RWPE2 (cell line): ENCODE measurements around the gene C2CD3.

Experiments
- ATAC-seq: fragments of 200-7000 bp; cut with Tn5 transposase; 3 replicates; pipeline ENCODE4 v1.9.1; 2021; ENCODE audit warnings: low read depth
- DNase-seq: peaks from one replicate; pipeline ENCODE4 v3.0.0-alpha.2; 2020; ENCODE audit warnings: low spot score
- H3K27ac ChIP-seq: fragments of 450-650 bp; 2 replicates; pipeline ENCODE4 v1.5.1; 2017; ENCODE audit warnings: mild to moderate bottlenecking; ENCODE audit not compliant: poor library complexity, severe bottlenecking
- H3K27me3 ChIP-seq: fragments of 250-450 bp; sonication (Bioruptor Pico); 2 replicates; pipeline ENCODE4 v1.5.1; 2021; ENCODE audit warnings: mild to moderate bottlenecking, moderate library complexity; ENCODE audit not compliant: insufficient read depth, poor library complexity, severe bottlenecking
- H3K36me3 ChIP-seq: fragments of 250-450 bp; sonication (Bioruptor Pico); 2 replicates; pipeline ENCODE4 v1.5.1; 2020; ENCODE audit warnings: low read depth, mild to moderate bottlenecking, moderate library complexity
- H3K4me1 ChIP-seq: fragments of 250-450 bp; sonication (Bioruptor Pico); 2 replicates; pipeline ENCODE4 v1.5.1; 2021; ENCODE audit warnings: mild to moderate bottlenecking, moderate library complexity; ENCODE audit not compliant: insufficient read depth, poor library complexity, severe bottlenecking
- H3K4me3 ChIP-seq: fragments of 250-450 bp; sonication (Bioruptor Pico); 2 replicates; pipeline ENCODE4 v1.5.1; 2021; ENCODE audit warnings: mild to moderate bottlenecking, moderate library complexity; ENCODE audit not compliant: severe bottlenecking
- H3K9me3 ChIP-seq: fragments of 250-450 bp; sonication (Bioruptor Pico); 2 replicates; pipeline ENCODE4 v1.5.1; 2021; ENCODE audit warnings: mild to moderate bottlenecking, moderate library complexity; ENCODE audit not compliant: severe bottlenecking
- TF ChIP-seq, protein P1 (sequence below): fragments of 450-650 bp; IDR thresholded peaks from one replicate; pipeline ENCODE4 v1.5.1; 2017; ENCODE audit warnings: mild to moderate bottlenecking, moderate library complexity; ENCODE audit not compliant: poor library complexity, severe bottlenecking

C2CD3 gene

DNA sequence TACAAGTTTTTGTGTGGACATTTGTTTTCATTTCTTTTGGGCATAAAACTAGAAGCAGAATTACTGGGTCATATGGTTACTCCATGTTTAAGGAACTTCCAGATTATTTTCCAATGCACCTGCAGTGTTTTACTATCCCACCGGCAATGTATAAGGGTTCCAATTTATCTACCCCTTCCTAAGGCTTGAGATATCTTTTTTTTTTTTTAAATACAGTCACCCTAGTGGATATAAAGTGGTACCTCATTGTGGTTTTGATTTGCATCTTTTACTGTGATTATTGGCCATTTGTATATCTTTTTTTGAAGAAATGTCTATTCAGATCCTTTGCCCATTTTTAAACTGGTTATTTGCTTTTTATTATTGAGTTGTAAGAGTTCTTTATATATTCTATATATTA, 127.4 kb downstream of the C2CD3 start:
- TF ChIP-seq, protein P1, sequence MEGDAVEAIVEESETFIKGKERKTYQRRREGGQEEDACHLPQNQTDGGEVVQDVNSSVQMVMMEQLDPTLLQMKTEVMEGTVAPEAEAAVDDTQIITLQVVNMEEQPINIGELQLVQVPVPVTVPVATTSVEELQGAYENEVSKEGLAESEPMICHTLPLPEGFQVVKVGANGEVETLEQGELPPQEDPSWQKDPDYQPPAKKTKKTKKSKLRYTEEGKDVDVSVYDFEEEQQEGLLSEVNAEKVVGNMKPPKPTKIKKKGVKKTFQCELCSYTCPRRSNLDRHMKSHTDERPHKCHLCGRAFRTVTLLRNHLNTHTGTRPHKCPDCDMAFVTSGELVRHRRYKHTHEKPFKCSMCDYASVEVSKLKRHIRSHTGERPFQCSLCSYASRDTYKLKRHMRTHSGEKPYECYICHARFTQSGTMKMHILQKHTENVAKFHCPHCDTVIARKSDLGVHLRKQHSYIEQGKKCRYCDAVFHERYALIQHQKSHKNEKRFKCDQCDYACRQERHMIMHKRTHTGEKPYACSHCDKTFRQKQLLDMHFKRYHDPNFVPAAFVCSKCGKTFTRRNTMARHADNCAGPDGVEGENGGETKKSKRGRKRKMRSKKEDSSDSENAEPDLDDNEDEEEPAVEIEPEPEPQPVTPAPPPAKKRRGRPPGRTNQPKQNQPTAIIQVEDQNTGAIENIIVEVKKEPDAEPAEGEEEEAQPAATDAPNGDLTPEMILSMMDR: no peak
- Histone ChIP-seq H3K4me1 (no peaks in the 10 kb centered on the region), H3K27ac (no peak overlapping the region), H3K9me3 (no peaks in the 10 kb centered on the region), H3K36me3 (peaks cover 26% of the 10 kb centered on the region), H3K4me3 (no peak overlapping the region), H3K27me3 (no peaks in the 10 kb centered on the region)
- ATAC-seq: no peak
- no peak for DNase-seq

DNA sequence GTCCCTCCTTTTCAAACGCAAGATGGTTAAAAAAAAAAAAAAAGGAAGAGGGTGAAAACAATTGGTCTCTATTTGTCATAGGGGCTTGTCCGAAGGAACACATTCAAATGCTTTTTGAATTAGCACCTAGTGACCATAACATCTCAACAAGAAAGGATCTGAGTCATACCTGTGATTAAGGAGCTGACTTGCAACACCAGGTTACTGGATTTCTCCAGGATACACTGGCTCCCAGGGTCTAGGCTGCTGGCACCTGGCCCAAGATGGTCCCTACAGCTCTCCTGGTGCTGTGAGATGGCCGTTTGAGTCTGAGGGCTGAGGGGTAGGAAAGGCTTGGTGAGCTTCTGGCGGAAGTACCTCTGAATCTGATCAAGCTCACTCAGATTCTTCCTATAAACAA, 133.5 kb downstream of the C2CD3 start:
- H3K36me3 ChIP-seq: peaks cover 32% of the 10 kb centered on the region

DNA sequence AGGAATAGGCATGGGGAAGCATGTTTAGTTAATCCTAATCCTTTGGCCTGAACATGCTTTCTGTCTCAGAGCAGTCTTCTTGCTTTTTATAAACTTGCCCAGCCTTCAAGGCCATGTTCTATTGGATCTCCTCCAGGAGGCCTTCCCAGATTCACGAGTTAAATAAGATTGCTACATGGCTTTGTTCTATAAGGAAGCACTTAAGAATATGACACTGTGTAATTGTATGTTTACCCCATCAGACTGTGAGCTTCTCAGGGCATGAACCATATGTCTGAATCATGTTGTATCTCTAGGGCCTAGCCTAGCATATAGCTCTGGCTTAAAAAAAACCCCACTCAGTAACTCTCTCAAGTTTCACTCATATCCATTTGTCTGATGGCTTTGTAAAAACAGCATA, 135.5 kb downstream of the C2CD3 start:
- no peak overlapping the region for H3K27ac ChIP-seq
- H3K4me3 ChIP-seq: no peak overlapping the region
- TF ChIP-seq, protein P1: no peak
- H3K9me3 ChIP-seq: no peaks in the 10 kb centered on the region
- H3K4me1 ChIP-seq: peaks cover 6% of the 10 kb centered on the region
- ATAC-seq (no peak), DNase-seq (no peak)
- peaks cover 32% of the 10 kb centered on the region for H3K36me3 ChIP-seq
- no peaks in the 10 kb centered on the region for H3K27me3 ChIP-seq

More for the DNA sequence above, 133.5 kb downstream of the C2CD3 start:
- DNase-seq (no peak), ATAC-seq (peak; percentile 93)
- TF ChIP-seq, protein P1: no peak
- H3K4me3 ChIP-seq: no peak overlapping the region
- H3K9me3 ChIP-seq: no peaks in the 10 kb centered on the region
- peaks cover 6% of the 10 kb centered on the region for H3K4me1 ChIP-seq
- no peaks in the 10 kb centered on the region for H3K27me3 ChIP-seq
- H3K27ac ChIP-seq: peak overlapping the region; percentile 4

DNA sequence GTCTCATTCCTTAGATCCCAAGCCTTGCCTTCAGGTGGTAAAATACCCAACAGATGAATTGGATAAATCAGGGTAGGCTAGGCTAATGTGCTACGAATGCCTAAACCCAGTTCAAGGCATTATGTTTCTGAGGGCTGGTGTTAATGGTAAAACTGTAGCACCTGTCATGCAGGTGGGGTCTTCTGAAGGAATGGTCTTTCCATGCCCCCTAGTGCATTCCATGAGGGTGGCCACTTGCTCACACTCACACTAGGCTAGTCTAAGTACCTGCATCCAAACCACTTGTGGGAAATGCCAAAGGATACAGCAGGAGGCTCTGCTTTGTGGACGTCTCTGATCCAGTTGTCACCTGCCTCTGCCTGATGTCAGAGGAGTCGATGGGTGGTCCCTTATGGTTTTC, 137.8 kb downstream of the C2CD3 start:
- ATAC-seq: no peak
- H3K36me3 ChIP-seq: peaks cover 20% of the 10 kb centered on the region
- H3K27ac ChIP-seq: no peak overlapping the region
- peaks cover 6% of the 10 kb centered on the region for H3K4me1 ChIP-seq
- no peak for DNase-seq
- no peaks in the 10 kb centered on the region for H3K27me3 ChIP-seq
- no peaks in the 10 kb centered on the region for H3K9me3 ChIP-seq
- TF ChIP-seq, protein P1: no peak
- no peak overlapping the region for H3K4me3 ChIP-seq

DNA sequence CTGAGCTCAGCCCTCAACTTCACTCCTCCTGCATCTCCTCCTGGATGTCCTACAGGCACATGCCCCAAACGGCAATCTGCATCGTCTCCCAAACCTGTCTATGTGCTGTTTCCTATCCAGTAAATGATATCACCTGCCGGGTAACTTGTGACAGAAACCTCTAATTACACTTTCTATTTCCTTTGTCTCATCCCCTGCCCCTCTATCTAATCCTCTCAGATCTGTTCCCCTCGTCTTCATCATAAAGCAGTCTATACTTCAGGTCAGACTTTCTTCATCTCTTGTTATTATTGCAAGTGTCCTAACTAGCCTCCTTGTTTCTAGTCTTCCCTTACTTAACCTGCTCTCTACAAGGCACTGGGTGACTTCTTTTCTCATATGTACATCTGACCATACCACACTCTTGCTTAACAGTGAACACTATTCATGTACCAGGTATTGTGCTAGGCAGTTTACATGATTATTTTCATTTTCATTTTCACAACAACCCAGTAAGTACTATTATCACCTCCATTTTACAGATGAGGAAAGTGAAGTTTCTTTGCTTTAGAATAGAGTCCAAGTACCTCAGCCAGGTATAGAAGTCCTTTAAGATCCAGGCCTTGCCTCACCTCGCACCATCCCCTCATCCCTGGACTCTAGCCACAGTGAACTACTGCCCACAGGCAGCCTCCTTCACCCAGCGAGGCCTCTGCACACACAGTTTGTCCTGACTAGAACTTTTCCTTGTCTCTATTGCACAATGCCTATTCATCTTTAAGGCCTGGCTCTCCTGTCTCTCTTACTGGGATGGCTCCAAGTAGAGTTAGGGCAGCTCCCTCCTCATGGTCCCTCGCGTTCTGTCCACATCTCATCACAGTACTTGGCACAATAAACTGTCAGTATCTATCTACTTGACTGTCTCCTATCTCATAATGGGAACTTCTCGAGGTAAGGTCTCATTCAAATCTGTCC, 139.8 kb downstream of the C2CD3 start:
- Histone ChIP-seq H3K4me3 (no peak overlapping the region), H3K4me1 (peaks cover 10% of the 10 kb centered on the region), H3K27me3 (no peaks in the 10 kb centered on the region), H3K27ac (no peak overlapping the region), H3K36me3 (peaks cover 10% of the 10 kb centered on the region), H3K9me3 (no peaks in the 10 kb centered on the region)
- DNase-seq (no peak), ATAC-seq (no peak)
- TF ChIP-seq, protein P1: no peak
